ENCODE measurements around the gene TMEM51.
A peak's percentile ranks its signal among the peaks of the same experiment; 100 is the strongest.

Gene TMEM51

DNA sequence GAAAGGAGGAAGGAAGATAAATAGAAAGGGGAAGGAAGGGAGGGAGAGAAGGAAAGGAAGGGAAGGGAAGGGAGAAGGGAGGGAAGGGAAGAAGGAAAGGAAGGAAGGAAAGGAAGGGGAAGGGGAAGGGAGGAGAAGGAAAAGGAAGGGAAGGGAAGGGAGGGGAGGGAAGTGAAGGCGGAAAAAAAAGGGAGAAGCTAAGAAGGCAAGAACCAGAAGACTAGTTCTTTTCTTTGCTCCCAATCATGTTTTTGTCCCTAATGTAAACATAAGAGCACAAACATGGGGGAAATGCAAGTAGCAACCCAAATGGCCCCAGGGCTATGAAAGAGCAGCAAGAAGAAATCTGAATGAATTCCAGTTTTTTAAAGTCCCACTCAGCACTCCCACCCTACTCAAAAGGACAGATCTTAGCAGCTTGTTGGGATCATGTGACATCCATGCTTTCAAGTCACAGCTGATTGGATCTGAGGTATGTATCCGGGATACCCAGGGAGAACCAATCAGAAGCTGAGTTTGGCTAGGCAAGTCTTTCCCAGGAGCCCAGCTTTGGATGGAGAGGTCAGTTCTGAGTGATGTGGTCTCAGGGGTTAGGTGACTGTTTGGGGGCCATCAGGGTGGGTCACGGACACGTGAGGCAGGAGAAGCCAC lies 69.2 kb downstream of the TMEM51 start:
- DNase-seq = no peak

GRCh38 chr1:15224259-15224869 lies 70.8 kb downstream of the TMEM51 start:
- DNase-seq = peak; percentile 72 to 90

DNA sequence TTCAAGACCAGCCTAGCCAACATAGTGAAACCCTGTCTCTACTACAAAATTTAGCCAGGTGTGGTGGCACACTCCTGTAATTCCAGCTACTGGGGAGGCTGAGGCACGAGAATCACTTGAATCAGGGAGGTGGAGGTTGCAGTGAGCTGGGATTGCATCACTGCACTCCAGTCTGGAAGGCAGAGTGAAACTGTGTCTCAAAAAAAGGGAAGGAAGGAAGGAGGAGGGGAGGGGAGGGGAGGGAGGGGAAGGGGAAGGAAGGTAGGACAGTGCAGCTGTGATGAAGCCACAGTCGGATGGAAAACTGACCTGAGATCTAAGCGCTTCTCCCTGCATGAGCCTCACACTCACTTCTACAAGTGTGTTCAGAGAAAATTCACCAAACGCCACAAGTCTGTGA lies 71.4 kb downstream of the TMEM51 start:
- peak in 1 of 2 donors; percentile 38 for DNase-seq

- peak; percentile 20 to 65 for DNase-seq
Measured at GRCh38 chr1:15225461-15225860, 71.9 kb downstream of the TMEM51 start.

GRCh38 chr1:15226388-15227255 lies 73.1 kb downstream of the TMEM51 start:
- no peak for DNase-seq

DNA sequence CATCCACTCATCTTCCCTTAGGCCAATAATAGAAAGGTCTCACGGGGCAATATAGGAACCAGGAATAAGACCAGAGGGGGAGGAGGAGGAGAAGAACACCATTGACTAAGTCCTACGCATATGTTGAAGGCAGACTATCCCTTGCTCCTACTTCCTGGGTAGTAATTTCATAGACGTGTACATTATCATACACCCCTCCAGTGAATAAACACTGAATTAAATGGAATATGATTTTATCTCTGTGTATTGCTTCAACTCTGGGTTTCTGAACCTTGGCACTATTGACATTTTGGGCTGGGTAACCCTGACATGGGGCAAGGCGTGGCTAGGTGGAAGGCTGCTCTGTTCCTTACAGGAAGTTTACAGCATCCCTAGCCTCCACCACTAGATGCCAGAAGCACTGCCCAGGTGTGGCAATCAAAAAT lies 76.2 kb downstream of the TMEM51 start:
- DNase-seq = peak; percentile 38 to 43

DNA sequence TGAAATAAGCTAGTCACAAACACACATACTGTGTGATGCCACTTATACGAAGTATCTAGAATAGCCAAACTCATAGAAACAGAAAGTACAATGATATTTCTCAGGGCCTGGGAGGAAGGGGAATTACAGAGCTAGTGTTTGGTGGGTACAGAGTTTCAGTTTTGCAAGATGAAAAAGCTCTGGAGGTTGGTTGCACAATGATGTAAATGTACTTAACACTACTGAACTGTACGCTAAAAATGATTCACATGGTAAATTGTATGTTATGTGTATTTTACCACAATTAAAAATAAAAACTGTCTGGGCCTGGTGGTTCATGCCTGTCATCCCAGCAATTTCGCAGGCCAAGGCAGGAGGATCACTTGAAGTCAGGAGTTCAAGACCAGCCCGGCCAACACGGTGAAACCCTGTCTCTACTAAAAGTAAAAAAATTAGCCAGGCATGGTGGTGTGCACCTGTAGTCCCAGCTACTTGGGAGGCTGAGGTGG lies 78.2 kb downstream of the TMEM51 start:
- peak; percentile 93 to 97 for DNase-seq

GRCh38 chr1:15233689-15234088 lies 80.1 kb downstream of the TMEM51 start:
- DNase-seq = no peak

DNA sequence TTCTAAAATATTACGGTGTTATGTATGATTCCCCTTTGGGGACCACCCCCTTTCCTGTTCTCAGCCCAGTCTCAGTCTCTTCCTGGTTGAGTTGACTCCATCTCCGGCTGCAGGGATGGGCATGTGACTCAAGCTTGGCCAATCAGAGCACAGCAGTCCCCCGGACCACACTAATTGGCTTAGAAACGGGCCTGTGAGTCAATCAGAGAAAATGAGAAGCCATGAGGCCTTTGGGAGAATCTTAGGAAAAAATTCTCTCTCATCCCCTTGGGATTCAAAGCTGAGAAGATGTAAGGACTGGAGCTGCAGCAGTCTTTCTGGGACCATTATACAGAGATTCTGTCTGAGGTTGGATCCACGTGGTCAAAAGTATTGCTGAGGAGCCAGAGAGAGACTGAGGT lies 82.8 kb downstream of the TMEM51 start:
- peak in 1 of 2 donors; percentile 47 for DNase-seq

GRCh38 chr1:15236746-15237145 lies 83.2 kb downstream of the TMEM51 start:
- peak; percentile 71 to 96 for DNase-seq

DNA sequence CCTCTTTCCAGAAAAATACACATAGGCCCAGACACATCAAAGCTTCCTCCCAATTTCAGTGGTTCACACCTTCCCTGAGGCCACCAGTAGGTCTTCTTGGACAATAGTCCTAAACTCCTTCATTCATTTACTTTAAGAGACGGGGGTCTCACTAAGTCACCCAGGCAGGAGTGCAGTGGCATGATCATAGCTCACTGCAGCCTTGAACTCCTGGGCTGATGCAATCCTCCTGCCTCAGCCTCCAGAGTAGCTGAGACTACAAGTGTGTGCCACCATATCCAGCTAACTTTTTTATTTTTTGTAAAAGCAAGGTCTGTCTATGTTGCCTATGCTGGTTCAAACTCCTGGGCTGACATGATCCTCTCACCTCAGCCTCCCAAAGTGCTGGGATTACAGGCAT lies 85.2 kb downstream of the TMEM51 start:
- no peak for DNase-seq

GRCh38 chr1:15242766-15243165 lies 89.2 kb downstream of the TMEM51 start:
- DNase-seq = no peak

DNA sequence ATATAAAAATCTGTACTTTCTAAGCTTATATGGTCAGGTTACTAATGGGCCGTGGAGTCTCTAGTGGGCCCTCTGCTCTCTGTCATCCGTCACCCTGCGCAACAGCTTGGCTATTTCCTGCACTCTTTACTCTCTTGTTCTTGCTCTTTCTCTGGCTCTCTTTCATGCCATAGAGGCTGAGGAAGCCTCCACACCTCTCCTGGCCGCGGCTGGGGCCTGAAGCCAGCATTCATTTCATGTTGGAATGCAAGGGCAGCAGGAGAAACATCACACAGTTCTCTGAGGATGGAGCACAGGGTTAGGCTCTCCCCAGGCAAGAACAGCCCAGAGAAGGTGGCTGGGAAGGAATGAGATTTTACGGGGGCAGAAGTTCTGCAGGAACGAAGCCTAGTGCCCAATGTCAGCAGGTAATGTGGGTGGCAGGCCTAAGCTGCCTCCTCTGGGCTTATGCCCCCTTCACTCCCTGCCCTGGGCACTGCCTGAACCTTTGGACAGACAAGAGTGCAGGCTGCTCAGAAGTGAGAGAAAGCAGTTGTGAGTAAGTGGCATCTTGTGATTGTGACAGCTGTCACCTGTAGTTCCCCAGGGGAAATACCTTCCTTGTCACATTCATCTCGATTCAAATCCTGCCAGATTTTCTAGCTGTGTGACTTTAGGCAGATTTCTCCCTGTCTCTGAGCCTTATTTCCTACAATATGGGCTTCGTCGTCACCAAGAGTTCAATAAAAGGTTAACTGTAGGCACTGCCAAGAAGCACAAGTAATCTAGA lies 89.9 kb downstream of the TMEM51 start:
- DNase-seq = no peak

GRCh38 chr1:15244813-15245212 lies 91.3 kb downstream of the TMEM51 start:
- DNase-seq = no peak

DNA sequence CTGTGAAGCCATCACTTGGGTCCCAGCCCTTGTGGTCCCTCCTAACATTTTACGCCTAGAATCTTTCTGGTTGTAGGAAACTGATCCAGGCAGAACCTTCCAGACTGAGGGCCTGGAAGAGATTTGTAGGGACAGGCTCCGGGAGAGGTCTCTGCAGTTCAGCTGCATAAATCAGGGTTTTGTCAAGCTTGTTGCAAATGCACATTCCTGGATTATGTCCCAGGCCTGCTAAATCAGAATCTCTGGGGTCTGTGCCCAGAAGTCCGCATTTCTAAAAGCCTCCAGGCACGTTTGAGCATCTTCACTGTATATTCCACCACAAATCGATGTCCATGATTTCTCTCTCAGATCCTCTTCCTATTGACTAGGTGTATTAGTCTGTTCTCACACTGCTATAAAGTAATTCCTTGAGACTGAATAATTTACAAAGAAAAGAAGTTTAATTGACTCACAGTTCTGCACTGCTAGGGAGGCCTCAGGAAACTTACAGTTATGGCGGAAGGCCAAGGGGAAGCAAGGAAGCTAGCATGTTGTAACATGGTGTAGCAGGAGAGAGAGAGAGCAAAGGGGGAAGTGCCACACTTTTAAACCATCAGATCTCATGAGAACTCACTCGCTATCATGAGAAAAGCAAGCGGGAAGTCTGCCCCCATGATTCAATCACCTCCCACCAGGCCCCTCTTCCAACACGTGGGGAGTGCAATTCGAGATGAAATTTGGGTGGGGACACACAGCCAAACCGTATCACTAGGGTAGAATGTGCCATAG lies 92.2 kb downstream of the TMEM51 start:
- peak; percentile 66 to 72 for DNase-seq

GRCh38 chr1:15246960-15247614 lies 93.5 kb downstream of the TMEM51 start, which contains the start of gene FHAD1:
Gene FHAD1, plus strand, starts transcription at chr1:15247223. Its CDS starts 4,562 bp downstream, at chr1:15251785.
- DNase-seq = no peak

- no peak for DNase-seq
Measured at GRCh38 chr1:15248216-15248615, 94.7 kb downstream of the TMEM51 start.

- DNase-seq = no peak
Measured at GRCh38 chr1:15249081-15249480, 95.5 kb downstream of the TMEM51 start.

GRCh38 chr1:15251857-15252835 lies 98.6 kb downstream of the TMEM51 start:
- DNase-seq = no peak

DNA sequence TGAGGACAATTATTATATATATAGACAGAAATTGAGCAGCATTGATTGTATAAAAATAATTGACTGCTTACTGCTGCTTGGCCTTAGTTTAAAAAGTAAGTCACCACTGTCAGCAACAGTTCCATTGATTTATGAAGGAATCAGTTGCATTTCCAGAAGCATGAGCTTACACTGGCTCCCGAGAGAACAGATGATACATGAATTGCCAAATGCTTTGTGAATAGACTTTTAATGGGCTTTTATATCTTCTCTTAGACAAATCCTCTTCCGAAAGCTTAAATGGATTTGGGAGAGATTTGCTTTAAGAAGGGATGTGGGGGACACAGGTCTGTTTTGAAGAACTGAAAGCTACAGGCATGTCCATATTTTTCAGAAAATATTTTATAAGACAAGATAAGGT lies 101.0 kb downstream of the TMEM51 start:
- DNase-seq = no peak

All from inflammatory macrophage treated with lipopolysaccharide for 1 hour (primary cell).